ENCODE results near the gene INTS6.

INTS6 gene

DNA sequence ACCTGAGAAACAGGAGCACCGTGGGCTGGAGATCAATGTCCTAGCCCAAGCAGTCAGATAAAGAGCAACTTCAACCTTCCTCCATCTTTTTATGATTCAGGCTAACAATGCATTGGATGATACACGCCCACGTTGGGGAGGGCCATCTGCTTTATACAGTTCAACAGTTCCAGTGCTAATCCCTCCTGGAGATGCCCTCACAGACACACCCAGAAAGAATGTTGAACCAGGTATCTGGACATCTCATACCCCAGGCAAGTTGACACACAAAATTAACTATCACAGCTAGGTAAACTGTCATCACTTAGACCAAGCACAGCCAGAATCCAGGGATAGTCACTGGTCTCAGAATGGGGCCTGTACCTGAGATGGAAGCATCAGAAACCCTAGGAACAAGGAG is 134.0 kb downstream of the INTS6 start:
- H3K4me3 Mint-ChIP-seq = no peak overlapping the region
- no peaks in the 10 kb centered on the region for H3K27me3 Mint-ChIP-seq (ENCODE audit: low read depth)
- H3K4me1 Mint-ChIP-seq = peaks cover 18% of the 10 kb centered on the region
- no peaks in the 10 kb centered on the region for H3K9me3 Mint-ChIP-seq
- no peaks in the 10 kb centered on the region for H3K36me3 Mint-ChIP-seq (ENCODE audit: low read depth)
- no peak overlapping the region for H3K27ac Mint-ChIP-seq
- TF ChIP-seq, protein P1, sequence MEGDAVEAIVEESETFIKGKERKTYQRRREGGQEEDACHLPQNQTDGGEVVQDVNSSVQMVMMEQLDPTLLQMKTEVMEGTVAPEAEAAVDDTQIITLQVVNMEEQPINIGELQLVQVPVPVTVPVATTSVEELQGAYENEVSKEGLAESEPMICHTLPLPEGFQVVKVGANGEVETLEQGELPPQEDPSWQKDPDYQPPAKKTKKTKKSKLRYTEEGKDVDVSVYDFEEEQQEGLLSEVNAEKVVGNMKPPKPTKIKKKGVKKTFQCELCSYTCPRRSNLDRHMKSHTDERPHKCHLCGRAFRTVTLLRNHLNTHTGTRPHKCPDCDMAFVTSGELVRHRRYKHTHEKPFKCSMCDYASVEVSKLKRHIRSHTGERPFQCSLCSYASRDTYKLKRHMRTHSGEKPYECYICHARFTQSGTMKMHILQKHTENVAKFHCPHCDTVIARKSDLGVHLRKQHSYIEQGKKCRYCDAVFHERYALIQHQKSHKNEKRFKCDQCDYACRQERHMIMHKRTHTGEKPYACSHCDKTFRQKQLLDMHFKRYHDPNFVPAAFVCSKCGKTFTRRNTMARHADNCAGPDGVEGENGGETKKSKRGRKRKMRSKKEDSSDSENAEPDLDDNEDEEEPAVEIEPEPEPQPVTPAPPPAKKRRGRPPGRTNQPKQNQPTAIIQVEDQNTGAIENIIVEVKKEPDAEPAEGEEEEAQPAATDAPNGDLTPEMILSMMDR (IDR thresholded peaks at IDR 0.05; ENCODE audit: unreplicated experiment in 3 of 3) = no peak

DNA sequence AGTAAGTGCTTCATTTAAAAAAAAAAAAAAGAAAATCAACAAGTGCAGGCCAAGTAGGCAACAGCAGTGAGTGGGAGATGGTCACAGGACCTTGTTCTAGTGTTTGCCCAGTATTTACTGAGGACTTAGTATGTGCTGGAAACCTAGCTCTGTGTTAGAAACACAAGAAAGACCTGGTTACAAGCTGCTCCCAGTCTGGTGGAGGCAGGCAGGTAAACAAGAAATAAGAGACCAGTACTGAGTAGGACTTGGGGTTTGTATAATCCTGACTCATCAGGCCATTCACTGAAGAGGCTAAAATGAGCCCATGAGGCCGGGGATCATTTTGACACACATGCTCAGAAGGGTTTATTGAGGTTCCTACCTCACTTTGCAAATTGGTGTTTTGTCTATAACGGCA is 134.8 kb downstream of the INTS6 start:
- no peaks in the 10 kb centered on the region for H3K9me3 Mint-ChIP-seq
- H3K4me1 Mint-ChIP-seq = peaks cover 22% of the 10 kb centered on the region
- H3K36me3 Mint-ChIP-seq (ENCODE audit: low read depth) = no peaks in the 10 kb centered on the region
- H3K27ac Mint-ChIP-seq = no peak overlapping the region
- H3K4me3 Mint-ChIP-seq = no peak overlapping the region
- TF ChIP-seq, protein P1 (IDR thresholded peaks at IDR 0.05; ENCODE audit: unreplicated experiment in 3 of 3) = no peak
- H3K27me3 Mint-ChIP-seq (ENCODE audit: low read depth) = no peaks in the 10 kb centered on the region

DNA sequence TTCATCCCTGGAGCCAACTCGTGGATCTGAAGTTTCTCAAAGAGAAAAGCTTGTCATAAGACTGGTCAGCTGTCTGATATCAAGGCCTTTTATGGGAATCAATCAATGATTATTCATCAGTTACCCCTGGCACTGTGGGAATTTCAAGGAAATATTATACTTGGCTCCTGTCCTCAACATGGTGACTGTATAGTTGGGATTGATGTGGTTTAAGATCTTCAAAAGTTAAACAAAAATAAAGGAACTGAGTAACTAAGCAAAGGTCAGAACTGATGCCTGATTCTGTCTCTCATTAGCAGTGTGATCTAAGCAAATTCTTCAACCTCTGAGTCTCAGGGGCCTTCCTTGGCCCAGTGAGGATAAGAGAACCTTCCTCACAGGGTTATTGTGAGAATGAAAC is 135.6 kb downstream of the INTS6 start:
- Mint-ChIP-seq H3K4me3 (no peak overlapping the region), H3K9me3 (no peaks in the 10 kb centered on the region), H3K27me3 (ENCODE audit: low read depth) (no peaks in the 10 kb centered on the region), H3K36me3 (ENCODE audit: low read depth) (no peaks in the 10 kb centered on the region), H3K4me1 (peaks cover 22% of the 10 kb centered on the region), H3K27ac (no peak overlapping the region)
- TF ChIP-seq, protein P1 (IDR thresholded peaks at IDR 0.05; ENCODE audit: unreplicated experiment in 3 of 3) = no peak

DNA sequence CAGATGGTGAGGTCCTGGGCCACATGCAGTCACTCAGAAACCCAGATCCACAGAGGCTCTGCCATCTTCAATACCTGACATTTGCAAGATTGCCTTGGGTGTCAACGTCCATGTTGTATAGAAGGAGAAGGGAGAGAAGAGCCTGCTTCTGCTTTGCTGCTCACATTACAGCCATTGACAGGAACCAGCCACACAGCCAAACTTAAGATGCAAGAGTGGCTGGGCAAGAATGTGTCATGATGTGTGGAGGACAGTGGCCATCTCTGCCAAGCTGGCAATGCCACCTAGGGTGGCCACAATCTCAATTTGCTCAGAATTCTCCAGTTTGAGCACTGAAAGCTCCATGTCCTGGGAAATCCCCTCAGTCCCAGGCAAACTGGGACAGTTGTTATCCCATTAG is 139.2 kb downstream of the INTS6 start:
- H3K27me3 Mint-ChIP-seq (ENCODE audit: low read depth) = no peaks in the 10 kb centered on the region
- H3K36me3 Mint-ChIP-seq (ENCODE audit: low read depth) = no peaks in the 10 kb centered on the region
- H3K9me3 Mint-ChIP-seq = no peaks in the 10 kb centered on the region
- no peak overlapping the region for H3K4me3 Mint-ChIP-seq
- peaks cover 27% of the 10 kb centered on the region for H3K4me1 Mint-ChIP-seq
- H3K27ac Mint-ChIP-seq = no peak overlapping the region
- TF ChIP-seq, protein P1 (IDR thresholded peaks at IDR 0.05; ENCODE audit: unreplicated experiment in 3 of 3) = no peak

DNA sequence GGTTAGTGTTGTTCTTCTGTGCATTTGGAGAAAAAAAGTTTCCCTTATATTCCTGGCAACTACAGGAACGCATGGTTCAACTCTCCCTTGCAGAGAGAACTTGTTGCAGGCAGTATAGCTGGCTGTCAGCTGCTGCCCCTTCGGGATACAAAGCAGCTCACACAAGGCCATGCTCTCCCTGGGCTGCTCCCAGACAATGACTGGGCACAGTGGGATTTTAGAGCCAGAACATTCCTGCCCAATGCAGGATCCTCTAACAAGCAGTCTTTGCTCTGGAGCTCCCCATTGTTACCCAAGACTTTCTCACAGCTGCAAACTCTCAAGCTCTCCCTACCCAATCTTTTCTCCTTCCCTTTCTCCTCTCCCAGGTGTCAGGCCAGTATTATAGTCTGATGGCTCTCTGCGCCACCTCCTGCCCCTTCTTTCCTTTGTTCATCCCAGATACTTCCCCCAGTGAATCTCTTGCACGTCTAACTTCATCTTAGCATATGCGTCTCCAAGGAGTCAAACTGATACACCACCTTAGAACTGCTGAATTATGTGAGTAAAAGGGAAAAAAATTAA is 140.8 kb downstream of the INTS6 start:
- Mint-ChIP-seq H3K27ac (no peak overlapping the region), H3K4me1 (peaks cover 27% of the 10 kb centered on the region), H3K36me3 (ENCODE audit: low read depth) (no peaks in the 10 kb centered on the region), H3K4me3 (no peak overlapping the region), H3K27me3 (ENCODE audit: low read depth) (no peaks in the 10 kb centered on the region), H3K9me3 (no peaks in the 10 kb centered on the region)
- TF ChIP-seq, protein P1 (IDR thresholded peaks at IDR 0.05; ENCODE audit: unreplicated experiment in 3 of 3) = no peak
